Amniotic epithelial cell (primary cell): Measurements from ENCODE around the gene FSTL4.

Experiments
- DNase-seq: peaks from one replicate; pipeline ENCODE4 v3.0.0-alpha.2; 2010; ENCODE audit warnings: low read depth

FSTL4 gene

GRCh38 chr5:133612249-133612860 lies at the start of gene FSTL4:
TSS of gene FSTL4 (minus strand) at chr5:133612541.
- DNase-seq, result no peak

- DNase-seq, result no peak
These were observed 49.0 kb upstream of the FSTL4 start for GRCh38 chr5:133661389-133661788.

GRCh38 chr5:133658327-133658726 lies 46.0 kb upstream of the FSTL4 start:
- DNase-seq, result no peak

- no peak for DNase-seq
These were observed 44.7 kb upstream of the FSTL4 start for GRCh38 chr5:133657036-133657435.

- DNase-seq, result no peak
These were observed 43.6 kb upstream of the FSTL4 start for GRCh38 chr5:133655966-133656365.

- DNase-seq, result no peak
These were observed 41.4 kb upstream of the FSTL4 start for GRCh38 chr5:133653760-133654049.

GRCh38 chr5:133652951-133653759 lies 40.8 kb upstream of the FSTL4 start:
- no peak for DNase-seq

- DNase-seq, result no peak
These were observed 31.9 kb upstream of the FSTL4 start for GRCh38 chr5:133644000-133644865.

GRCh38 chr5:133643365-133643764 lies 31.0 kb upstream of the FSTL4 start:
- DNase-seq, result no peak

GRCh38 chr5:133642153-133642722 lies 29.9 kb upstream of the FSTL4 start:
- DNase-seq, result no peak

GRCh38 chr5:133641683-133642082 lies 29.3 kb upstream of the FSTL4 start:
- DNase-seq, result no peak

- no peak for DNase-seq
These were observed 27.6 kb upstream of the FSTL4 start for GRCh38 chr5:133639850-133640528.

GRCh38 chr5:133638436-133638835 lies 26.1 kb upstream of the FSTL4 start:
- no peak for DNase-seq

GRCh38 chr5:133637206-133637605 lies 24.9 kb upstream of the FSTL4 start:
- no peak for DNase-seq

- DNase-seq, result peak; percentile 22
These were observed 22.7 kb upstream of the FSTL4 start for GRCh38 chr5:133635051-133635450.

GRCh38 chr5:133627180-133627579 lies 14.8 kb upstream of the FSTL4 start:
- no peak for DNase-seq

GRCh38 chr5:133624316-133624715 lies 12.0 kb upstream of the FSTL4 start:
- no peak for DNase-seq

GRCh38 chr5:133618141-133618540 lies 5.8 kb upstream of the FSTL4 start:
- DNase-seq, result no peak

GRCh38 chr5:133613743-133614142 lies 1.4 kb upstream of the FSTL4 start:
- no peak for DNase-seq

- DNase-seq, result no peak
These were observed 843 bp upstream of the FSTL4 start for GRCh38 chr5:133613184-133613583.

GRCh38 chr5:133611357-133612248 lies 738 bp downstream of the FSTL4 start:
- no peak for DNase-seq
